CD4-positive, alpha-beta T cell (primary cell): ENCODE data around the gene INSIG1. TPM values are rescaled to one million over a fixed set of nuclear protein-coding genes. Genes with fewer than 3 reads are reported as not detected.

Experiments used
- ATAC-seq: fragments of 200-7000 bp; cut with Tn5 transposase; one replicate; pipeline ENCODE4 v1.10.0; 2022; ENCODE audit warnings: mild to moderate bottlenecking; ENCODE audit not compliant: poor library complexity
- CTCF ChIA-PET: fragments of 350-600 bp; sonication (Branson Sonifier 250); formaldehyde crosslinking; loops from one replicate; lab custom pipeline; 2021; ENCODE audit warnings: antibody characterized with exemption, inconsistent platforms; lab: Charles Lee
- POLR2A ChIA-PET: fragments of 350-600 bp; sonication (Branson Sonifier 250); formaldehyde crosslinking; loops from one replicate; lab custom pipeline; 2021; ENCODE audit warnings: antibody characterized with exemption, inconsistent platforms; lab: Charles Lee
- DNase-seq, 14 experiments: peaks; one replicate each; pipeline ENCODE4 v3.0.0-alpha.2; 2013 to 2020; ENCODE audit warnings: mixed read lengths in 2 of 14
- H3K27ac ChIP-seq, 2 donors: one replicate each; pipeline versions ENCODE4 v1.5.1 to v1.7.0; 2013; ENCODE audit warnings: low read length in 2 of 2, low read depth in 1 of 2, mild to moderate bottlenecking in 1 of 2
- H3K27me3 ChIP-seq, 2 experiments: 1 replicate in 1 of 2; 2 replicates in 1 of 2; pipeline versions ENCODE4 v1.6.1 to v1.7.0; 2013; ENCODE audit warnings: low read length in 2 of 2, control low read depth in 1 of 2, mild to moderate bottlenecking in 1 of 2, moderate library complexity in 1 of 2; ENCODE audit not compliant: insufficient read depth in 2 of 2, control insufficient read depth in 1 of 2
- H3K36me3 ChIP-seq: one replicate; pipeline ENCODE4 v1.6.1; 2013; ENCODE audit warnings: low read length, control low read depth; ENCODE audit not compliant: insufficient read depth
- H3K4me1 ChIP-seq: one replicate; pipeline ENCODE4 v1.6.1; 2013; ENCODE audit warnings: low read length, control low read depth; ENCODE audit not compliant: insufficient read depth
- H3K4me3 ChIP-seq: one replicate; pipeline ENCODE4 v1.5.1; 2013; ENCODE audit warnings: mild to moderate bottlenecking, low read length, moderate library complexity
- H3K9me3 ChIP-seq, 2 experiments: 1 replicate in 1 of 2; 2 replicates in 1 of 2; pipeline versions ENCODE4 v1.6.1 to v1.7.0; 2013; ENCODE audit warnings: low read length in 2 of 2, mild to moderate bottlenecking in 2 of 2, control low read depth in 1 of 2, moderate library complexity in 1 of 2; ENCODE audit not compliant: control insufficient read depth in 1 of 2, insufficient read depth in 1 of 2
- H3K27ac Mint-ChIP-seq: one replicate; pipeline ENCODE4 v1.8.0; 2020; ENCODE audit warnings: mixed read lengths
- H3K27me3 Mint-ChIP-seq: one replicate; pipeline ENCODE4 v1.8.0; 2021; ENCODE audit warnings: mixed read lengths
- H3K36me3 Mint-ChIP-seq: one replicate; pipeline ENCODE4 v1.8.0; 2021; ENCODE audit warnings: low read depth, mixed read lengths
- H3K4me1 Mint-ChIP-seq: one replicate; pipeline ENCODE4 v1.8.0; 2021; ENCODE audit warnings: low read depth, mixed read lengths
- H3K4me3 Mint-ChIP-seq: one replicate; pipeline ENCODE4 v1.8.0; 2020; ENCODE audit warnings: mild to moderate bottlenecking, mixed read lengths
- H3K9me3 Mint-ChIP-seq: one replicate; pipeline ENCODE4 v1.8.0; 2020; ENCODE audit warnings: mixed read lengths
- intact Hi-C, 2 experiments: fragments of 100-400 bp; cut with DNase I in 1 of 2; cut with micrococcal nuclease in 1 of 2; formaldehyde crosslinking; loops; one replicate each; pipeline versions ENCODE4 v1.15.1 to v1.9.0; 2023 to 2025; cut with DNase I, micrococcal nuclease
- total RNA-seq, 174 experiments: library from RNA in 2 of 174; stranded (reverse) in 2 of 174; gene quantifications; one replicate each; pipeline ENCODE4 v1.2.3 and lab custom pipeline; 2021 to 2026
- TF ChIP-seq, protein P1 (sequence below): fragments of 200-600 bp; IDR thresholded peaks from one replicate; pipeline ENCODE4 v1.8.0; 2022; ENCODE audit warnings: antibody characterized with exemption, mild to moderate bottlenecking

The INSIG1 gene
- total RNA-seq, 2 experiments from 2014 or later = 58.1 to 60.9 TPM

DNA sequence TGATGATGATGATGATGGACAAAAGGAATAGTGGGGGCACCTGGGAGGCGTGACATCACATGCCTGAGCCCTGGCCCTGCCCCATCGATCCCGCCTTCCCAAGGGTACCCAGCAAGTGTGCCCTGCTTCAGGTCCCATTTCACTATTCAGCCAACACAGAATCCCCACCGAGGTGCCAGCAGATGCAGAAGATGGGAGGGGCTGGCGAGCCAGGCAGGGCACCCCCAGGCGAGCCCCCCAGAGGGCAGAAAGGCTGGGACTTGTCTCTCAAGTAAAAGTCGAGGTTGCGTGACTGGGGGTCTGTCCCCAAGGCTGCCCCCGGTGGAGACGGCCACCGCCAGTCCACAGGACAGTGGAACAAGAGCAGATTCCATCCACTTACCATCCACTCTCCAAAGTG is 57.5 kb downstream of the INSIG1 start:
- Mint-ChIP-seq H3K4me3 (no peak overlapping the region), H3K9me3 (no peaks in the 10 kb centered on the region), H3K27me3 (peaks cover 43% of the 10 kb centered on the region), H3K27ac (no peak overlapping the region), H3K4me1 (no peaks in the 10 kb centered on the region), H3K36me3 (no peaks in the 10 kb centered on the region)
- ATAC-seq = no peak
- no peaks in the 10 kb centered on the region for H3K4me1 ChIP-seq
- no peak overlapping the region for H3K27ac ChIP-seq
- peaks cover 0 to 7% of the 10 kb centered on the region in 2 experiments for H3K9me3 ChIP-seq
- intact Hi-C loops = no loop called here
- peaks cover 3 to 5% of the 10 kb centered on the region in 2 experiments for H3K27me3 ChIP-seq
- TF ChIP-seq, protein P1, sequence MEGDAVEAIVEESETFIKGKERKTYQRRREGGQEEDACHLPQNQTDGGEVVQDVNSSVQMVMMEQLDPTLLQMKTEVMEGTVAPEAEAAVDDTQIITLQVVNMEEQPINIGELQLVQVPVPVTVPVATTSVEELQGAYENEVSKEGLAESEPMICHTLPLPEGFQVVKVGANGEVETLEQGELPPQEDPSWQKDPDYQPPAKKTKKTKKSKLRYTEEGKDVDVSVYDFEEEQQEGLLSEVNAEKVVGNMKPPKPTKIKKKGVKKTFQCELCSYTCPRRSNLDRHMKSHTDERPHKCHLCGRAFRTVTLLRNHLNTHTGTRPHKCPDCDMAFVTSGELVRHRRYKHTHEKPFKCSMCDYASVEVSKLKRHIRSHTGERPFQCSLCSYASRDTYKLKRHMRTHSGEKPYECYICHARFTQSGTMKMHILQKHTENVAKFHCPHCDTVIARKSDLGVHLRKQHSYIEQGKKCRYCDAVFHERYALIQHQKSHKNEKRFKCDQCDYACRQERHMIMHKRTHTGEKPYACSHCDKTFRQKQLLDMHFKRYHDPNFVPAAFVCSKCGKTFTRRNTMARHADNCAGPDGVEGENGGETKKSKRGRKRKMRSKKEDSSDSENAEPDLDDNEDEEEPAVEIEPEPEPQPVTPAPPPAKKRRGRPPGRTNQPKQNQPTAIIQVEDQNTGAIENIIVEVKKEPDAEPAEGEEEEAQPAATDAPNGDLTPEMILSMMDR = no peak
- ChIA-PET POLR2A (no interaction called here), CTCF (no interaction called here)
- no peaks in the 10 kb centered on the region for H3K36me3 ChIP-seq
- H3K4me3 ChIP-seq = no peak overlapping the region
- DNase-seq = peak in 1 of 14 experiments; percentile 21

DNA sequence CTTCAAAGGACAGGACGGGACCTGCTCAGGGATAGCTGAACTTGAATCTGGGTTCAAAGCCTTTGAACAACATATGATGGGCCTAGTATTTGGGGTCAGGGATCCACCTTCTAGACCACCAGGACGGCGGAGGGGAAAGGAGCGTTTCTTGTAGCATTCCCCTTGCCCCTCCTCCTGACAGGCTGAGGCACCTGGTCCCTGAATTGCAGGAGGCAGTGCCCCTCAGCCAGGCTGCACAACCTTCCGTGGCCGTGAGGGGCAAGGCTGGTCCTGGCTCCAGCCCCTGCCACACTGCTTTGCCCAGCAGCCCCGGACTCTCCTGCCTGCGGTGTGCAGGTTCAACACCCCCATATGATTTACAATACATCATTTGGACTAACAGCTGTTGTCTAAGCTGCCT is 58.1 kb downstream of the INSIG1 start:
- Mint-ChIP-seq H3K27me3 (peaks cover 49% of the 10 kb centered on the region), H3K4me1 (no peaks in the 10 kb centered on the region), H3K27ac (no peak overlapping the region), H3K9me3 (no peaks in the 10 kb centered on the region), H3K36me3 (no peaks in the 10 kb centered on the region), H3K4me3 (no peak overlapping the region)
- H3K36me3 ChIP-seq = no peaks in the 10 kb centered on the region
- no peak overlapping the region for H3K27ac ChIP-seq
- peak in 1 of 14 experiments; percentile 27 for DNase-seq
- TF ChIP-seq, protein P1 = no peak
- ChIA-PET POLR2A (no interaction called here), CTCF (no interaction called here)
- no peak for ATAC-seq
- H3K4me3 ChIP-seq = no peak overlapping the region
- peaks cover 0 to 7% of the 10 kb centered on the region in 2 experiments for H3K9me3 ChIP-seq
- intact Hi-C loops = no loop called here
- no peaks in the 10 kb centered on the region for H3K4me1 ChIP-seq
- peaks cover 4 to 7% of the 10 kb centered on the region in 2 experiments for H3K27me3 ChIP-seq

DNA sequence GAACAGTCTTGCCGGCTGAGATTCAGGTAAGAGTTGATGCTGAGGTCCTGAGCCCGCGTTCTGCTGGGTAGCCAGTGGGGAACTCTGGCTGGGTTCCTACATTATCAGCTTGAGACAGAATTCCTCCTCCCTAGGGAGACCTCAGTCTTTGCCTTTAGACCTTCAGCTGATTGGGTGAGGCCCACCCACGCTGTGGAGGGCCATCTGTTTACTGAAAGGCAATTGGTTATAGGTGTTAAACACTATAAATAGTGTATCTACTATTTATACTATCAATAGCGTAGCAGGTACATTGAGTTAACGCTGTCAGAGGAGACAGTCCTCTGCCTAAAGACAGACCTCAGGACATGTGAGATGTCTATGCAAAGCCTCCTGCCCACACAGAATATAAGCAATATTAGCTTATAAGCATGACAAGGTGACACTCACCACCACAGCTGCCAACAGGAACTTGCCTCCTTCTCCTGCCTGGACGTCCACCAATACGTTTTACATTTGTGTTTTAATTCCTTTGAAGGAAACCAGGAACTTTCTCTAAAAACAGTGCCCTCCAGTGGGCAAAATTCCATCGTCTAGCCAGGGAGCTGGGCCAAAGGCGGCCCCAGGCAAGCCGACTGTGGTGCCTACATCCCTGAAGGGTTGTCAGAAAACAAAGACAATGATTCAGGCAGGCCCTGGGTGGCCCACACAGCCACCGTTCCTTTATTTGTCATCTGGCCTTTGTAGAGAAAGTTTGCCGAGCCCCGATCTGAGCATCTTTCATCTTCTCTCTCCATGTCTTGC is 58.8 kb downstream of the INSIG1 start:
- intact Hi-C loops = no loop called here
- H3K27ac Mint-ChIP-seq = no peak overlapping the region

More for the DNA sequence above, 58.8 kb downstream of the INSIG1 start:
- Mint-ChIP-seq H3K4me3 (no peak overlapping the region), H3K9me3 (no peaks in the 10 kb centered on the region), H3K4me1 (no peaks in the 10 kb centered on the region), H3K27me3 (peaks cover 50% of the 10 kb centered on the region), H3K36me3 (no peaks in the 10 kb centered on the region)
- ATAC-seq (no peak), DNase-seq (peak in 2 of 14 experiments; percentile 17 to 25)
- POLR2A ChIA-PET = interaction anchor here (1.1 kb wide), 1 partner anchor 59 kb away, joined by 3 read pairs; the partner anchor contains the start of gene INSIG1
- H3K27me3 ChIP-seq = peaks cover 4 to 7% of the 10 kb centered on the region in 2 experiments
- no peaks in the 10 kb centered on the region for H3K36me3 ChIP-seq
- H3K9me3 ChIP-seq = peaks cover 0 to 7% of the 10 kb centered on the region in 2 experiments
- H3K27ac ChIP-seq = no peak overlapping the region
- no peak overlapping the region for H3K4me3 ChIP-seq
- TF ChIP-seq, protein P1 = no peak
- CTCF ChIA-PET = interaction anchor here (0.9 to 1.0 kb wide), 2 partner anchors 12 to 442 kb away, joined by 3 read pairs; no protein-coding TSS in a partner anchor
- no peaks in the 10 kb centered on the region for H3K4me1 ChIP-seq
